Epithelial cell of proximal tubule (primary cell): ENCODE measurements around the gene SCYGR6. TPM values are rescaled to one million over a fixed set of nuclear protein-coding genes. Genes with fewer than 3 reads are reported as not detected.

Source experiments
- DNase-seq: peaks from one replicate; pipeline ENCODE4 v3.0.0-alpha.2; 2011; ENCODE audit warnings: low read depth
- H3K4me3 ChIP-seq: 2 replicates; pipeline ENCODE4 v1.5.1; 2011; ENCODE audit warnings: low read depth, mild to moderate bottlenecking, low read length
- total RNA-seq: library from RNA; depleted of rRNA; stranded (reverse); fragments of >200 nt; gene quantifications from 2 replicates; pipeline ENCODE4 v1.2.3, GENCODE V29; 2015
- TF ChIP-seq, protein P1 (sequence below): conservative IDR thresholded peaks from 2 replicates; pipeline ENCODE4 v1.5.1; 2012; ENCODE audit warnings: low read depth, mild to moderate bottlenecking, low read length

The SCYGR6 gene
- total RNA-seq, 1 donor from 2014 or later = not detected

DNA sequence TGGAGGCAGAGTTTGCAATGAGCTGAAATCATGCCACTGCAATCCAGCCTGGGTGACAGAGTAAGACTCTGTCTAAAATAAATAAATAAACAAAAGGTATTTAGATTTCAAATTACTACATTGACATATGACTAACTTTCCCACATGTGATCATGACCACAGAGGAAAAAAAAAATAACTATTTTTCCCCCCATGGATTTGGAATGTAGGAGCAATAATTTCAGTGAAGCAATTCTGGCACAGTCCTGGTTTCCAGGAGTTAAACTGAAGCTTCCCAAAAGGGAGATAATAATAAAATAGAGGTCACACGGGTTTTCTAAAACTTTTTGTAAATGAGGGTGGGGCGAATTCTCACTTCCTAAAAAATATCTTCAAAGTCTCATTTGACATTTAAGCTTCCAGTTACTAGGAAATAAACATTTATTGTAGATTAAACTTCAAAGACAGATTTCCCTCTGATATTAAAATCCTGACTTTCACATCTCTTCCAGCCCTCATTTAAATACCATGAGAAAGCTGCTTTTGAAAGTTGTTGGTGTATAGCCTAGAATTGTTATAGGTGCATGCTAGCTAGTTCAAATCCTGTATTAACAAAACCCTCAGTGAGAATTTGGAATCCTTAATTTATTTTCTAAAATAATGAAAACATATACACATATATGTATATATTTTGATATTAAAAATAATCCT is 27.4 kb downstream of the SCYGR6 start:
- TF ChIP-seq, protein P1, sequence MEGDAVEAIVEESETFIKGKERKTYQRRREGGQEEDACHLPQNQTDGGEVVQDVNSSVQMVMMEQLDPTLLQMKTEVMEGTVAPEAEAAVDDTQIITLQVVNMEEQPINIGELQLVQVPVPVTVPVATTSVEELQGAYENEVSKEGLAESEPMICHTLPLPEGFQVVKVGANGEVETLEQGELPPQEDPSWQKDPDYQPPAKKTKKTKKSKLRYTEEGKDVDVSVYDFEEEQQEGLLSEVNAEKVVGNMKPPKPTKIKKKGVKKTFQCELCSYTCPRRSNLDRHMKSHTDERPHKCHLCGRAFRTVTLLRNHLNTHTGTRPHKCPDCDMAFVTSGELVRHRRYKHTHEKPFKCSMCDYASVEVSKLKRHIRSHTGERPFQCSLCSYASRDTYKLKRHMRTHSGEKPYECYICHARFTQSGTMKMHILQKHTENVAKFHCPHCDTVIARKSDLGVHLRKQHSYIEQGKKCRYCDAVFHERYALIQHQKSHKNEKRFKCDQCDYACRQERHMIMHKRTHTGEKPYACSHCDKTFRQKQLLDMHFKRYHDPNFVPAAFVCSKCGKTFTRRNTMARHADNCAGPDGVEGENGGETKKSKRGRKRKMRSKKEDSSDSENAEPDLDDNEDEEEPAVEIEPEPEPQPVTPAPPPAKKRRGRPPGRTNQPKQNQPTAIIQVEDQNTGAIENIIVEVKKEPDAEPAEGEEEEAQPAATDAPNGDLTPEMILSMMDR = no peak
- no peak for DNase-seq
- H3K4me3 ChIP-seq = no peak overlapping the region

GRCh38 chr2:227687189-227687588 is 37.4 kb downstream of the SCYGR6 start:
- H3K4me3 ChIP-seq = no peak overlapping the region
- TF ChIP-seq, protein P1 = no peak

DNA sequence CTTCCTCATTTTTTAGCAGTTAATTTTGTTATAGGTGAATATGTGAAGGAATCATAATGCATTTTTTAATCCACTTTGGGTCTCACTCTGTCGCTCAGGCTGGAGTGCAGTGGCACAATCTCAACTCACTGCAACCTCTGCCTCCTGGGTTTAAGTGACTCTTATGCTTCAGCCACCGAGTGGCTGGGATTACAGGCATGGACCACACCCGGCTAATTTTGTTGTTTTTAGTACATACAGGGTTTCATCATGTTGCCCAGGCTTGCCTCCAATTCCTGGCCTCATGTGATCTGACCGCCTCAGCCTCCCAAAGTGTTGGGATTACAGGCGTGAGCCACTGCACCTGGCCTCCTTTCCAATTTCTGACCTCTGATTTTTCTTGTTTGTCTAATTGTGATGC is 40.3 kb downstream of the SCYGR6 start:
- DNase-seq = no peak
- H3K4me3 ChIP-seq = no peak overlapping the region
- TF ChIP-seq, protein P1 = no peak

More at GRCh38 chr2:227687189-227687588, 37.4 kb downstream of the SCYGR6 start:
- DNase-seq = no peak

- no peak overlapping the region for H3K4me3 ChIP-seq
- TF ChIP-seq, protein P1 = no peak
- no peak for DNase-seq
These were observed 46.6 kb downstream of the SCYGR6 start for GRCh38 chr2:227677928-227678327.

DNA sequence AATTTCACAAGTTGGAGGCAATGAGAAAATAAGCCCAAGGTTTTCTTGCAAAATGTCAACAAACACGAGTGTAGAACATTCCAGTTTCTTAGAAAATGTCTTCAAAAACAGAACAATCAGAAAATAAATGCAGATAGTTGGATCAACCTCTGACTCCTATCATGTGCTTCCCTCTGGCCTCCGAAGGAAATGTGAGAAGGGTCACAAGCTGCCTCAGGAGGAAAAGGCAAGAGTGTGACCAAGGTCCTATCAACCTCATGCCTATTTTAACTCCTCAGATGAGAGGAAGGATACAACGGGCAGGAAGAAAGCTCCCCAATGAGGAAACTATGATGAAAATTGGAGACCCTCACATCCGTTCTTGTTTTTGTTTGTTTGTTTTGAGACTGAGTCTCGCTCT is 50.1 kb downstream of the SCYGR6 start:
- no peak for DNase-seq
- TF ChIP-seq, protein P1 = no peak
- no peak overlapping the region for H3K4me3 ChIP-seq

Other genes with a start within 250 kb of the SCYGR6 start
- gene SCYGR2, start 125.9 kb downstream of the SCYGR6 start, total RNA-seq = not detected in 2 replicates
- gene SCYGR3, start 109.9 kb downstream of the SCYGR6 start, total RNA-seq = not detected in 2 replicates
- not detected in 2 replicates for gene SCYGR4, start 107.3 kb downstream of the SCYGR6 start, total RNA-seq
- gene SCYGR5, start 58.0 kb downstream of the SCYGR6 start, total RNA-seq = not detected in 2 replicates
- gene SLC19A3, start 6.7 kb downstream of the SCYGR6 start, total RNA-seq = 0.17 and 0.29 TPM in 2 replicates
- not detected in 2 replicates for gene SCYGR7, start 3.6 kb upstream of the SCYGR6 start, total RNA-seq
- gene SCYGR8, start 21.1 kb upstream of the SCYGR6 start, total RNA-seq = not detected in 2 replicates
- 1.0 and 1.2 TPM in 2 replicates for gene CCL20, start 89.1 kb upstream of the SCYGR6 start, total RNA-seq
- 1.6 and 1.7 TPM in 2 replicates for gene DAW1, start 146.9 kb upstream of the SCYGR6 start, total RNA-seq